ENCODE measurements around the gene BUD31. TPM values are rescaled to one million over a fixed set of nuclear protein-coding genes. Genes with fewer than 3 reads are reported as not detected.

The BUD31 gene
- total and polyA plus RNA-seq, 9 of the 15 experiments (the other 6 are each of a cell fraction or from before 2014, with no cell fraction given): 105 to 342 (median 247) TPM

- TF ChIP-seq, protein P1, sequence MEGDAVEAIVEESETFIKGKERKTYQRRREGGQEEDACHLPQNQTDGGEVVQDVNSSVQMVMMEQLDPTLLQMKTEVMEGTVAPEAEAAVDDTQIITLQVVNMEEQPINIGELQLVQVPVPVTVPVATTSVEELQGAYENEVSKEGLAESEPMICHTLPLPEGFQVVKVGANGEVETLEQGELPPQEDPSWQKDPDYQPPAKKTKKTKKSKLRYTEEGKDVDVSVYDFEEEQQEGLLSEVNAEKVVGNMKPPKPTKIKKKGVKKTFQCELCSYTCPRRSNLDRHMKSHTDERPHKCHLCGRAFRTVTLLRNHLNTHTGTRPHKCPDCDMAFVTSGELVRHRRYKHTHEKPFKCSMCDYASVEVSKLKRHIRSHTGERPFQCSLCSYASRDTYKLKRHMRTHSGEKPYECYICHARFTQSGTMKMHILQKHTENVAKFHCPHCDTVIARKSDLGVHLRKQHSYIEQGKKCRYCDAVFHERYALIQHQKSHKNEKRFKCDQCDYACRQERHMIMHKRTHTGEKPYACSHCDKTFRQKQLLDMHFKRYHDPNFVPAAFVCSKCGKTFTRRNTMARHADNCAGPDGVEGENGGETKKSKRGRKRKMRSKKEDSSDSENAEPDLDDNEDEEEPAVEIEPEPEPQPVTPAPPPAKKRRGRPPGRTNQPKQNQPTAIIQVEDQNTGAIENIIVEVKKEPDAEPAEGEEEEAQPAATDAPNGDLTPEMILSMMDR (IDR thresholded peaks at IDR 0.05 in 2 of 3, conservative IDR thresholded peaks at IDR 0.05 in 1 of 3; ENCODE audit: insufficient read depth in 2 of 3, low read depth in 1 of 3, low read length in 3 of 3): peak; percentile 12 to 27 (median 24); a peak in 3 of 6 replicates
- TF ChIP-seq NR4A1 (CRISPR knock-in tag; IDR thresholded peaks at IDR 0.05): no peak
- TF ChIP-seq NR4A1 (tag; IDR thresholded peaks at IDR 0.05): no peak
- TF ChIP-seq, protein P2, sequence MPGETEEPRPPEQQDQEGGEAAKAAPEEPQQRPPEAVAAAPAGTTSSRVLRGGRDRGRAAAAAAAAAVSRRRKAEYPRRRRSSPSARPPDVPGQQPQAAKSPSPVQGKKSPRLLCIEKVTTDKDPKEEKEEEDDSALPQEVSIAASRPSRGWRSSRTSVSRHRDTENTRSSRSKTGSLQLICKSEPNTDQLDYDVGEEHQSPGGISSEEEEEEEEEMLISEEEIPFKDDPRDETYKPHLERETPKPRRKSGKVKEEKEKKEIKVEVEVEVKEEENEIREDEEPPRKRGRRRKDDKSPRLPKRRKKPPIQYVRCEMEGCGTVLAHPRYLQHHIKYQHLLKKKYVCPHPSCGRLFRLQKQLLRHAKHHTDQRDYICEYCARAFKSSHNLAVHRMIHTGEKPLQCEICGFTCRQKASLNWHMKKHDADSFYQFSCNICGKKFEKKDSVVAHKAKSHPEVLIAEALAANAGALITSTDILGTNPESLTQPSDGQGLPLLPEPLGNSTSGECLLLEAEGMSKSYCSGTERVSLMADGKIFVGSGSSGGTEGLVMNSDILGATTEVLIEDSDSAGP (CRISPR knock-in tag; IDR thresholded peaks at IDR 0.05): no peak
- TF ChIP-seq RFX1 (IDR thresholded peaks at IDR 0.05): no peak
- TF ChIP-seq, protein P3, sequence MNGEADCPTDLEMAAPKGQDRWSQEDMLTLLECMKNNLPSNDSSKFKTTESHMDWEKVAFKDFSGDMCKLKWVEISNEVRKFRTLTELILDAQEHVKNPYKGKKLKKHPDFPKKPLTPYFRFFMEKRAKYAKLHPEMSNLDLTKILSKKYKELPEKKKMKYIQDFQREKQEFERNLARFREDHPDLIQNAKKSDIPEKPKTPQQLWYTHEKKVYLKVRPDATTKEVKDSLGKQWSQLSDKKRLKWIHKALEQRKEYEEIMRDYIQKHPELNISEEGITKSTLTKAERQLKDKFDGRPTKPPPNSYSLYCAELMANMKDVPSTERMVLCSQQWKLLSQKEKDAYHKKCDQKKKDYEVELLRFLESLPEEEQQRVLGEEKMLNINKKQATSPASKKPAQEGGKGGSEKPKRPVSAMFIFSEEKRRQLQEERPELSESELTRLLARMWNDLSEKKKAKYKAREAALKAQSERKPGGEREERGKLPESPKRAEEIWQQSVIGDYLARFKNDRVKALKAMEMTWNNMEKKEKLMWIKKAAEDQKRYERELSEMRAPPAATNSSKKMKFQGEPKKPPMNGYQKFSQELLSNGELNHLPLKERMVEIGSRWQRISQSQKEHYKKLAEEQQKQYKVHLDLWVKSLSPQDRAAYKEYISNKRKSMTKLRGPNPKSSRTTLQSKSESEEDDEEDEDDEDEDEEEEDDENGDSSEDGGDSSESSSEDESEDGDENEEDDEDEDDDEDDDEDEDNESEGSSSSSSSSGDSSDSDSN (IDR thresholded peaks at IDR 0.05; ENCODE audit: borderline replicate concordance in 1 of 2, low read depth in 2 of 2, low read length in 2 of 2): no peak
Observed at GRCh38 chr7:99395616-99396327, 13.0 kb upstream of the BUD31 start (continued).
